ENCODE data around the gene PAPSS1. TPM values are rescaled to one million over a fixed set of nuclear protein-coding genes. Genes with fewer than 3 reads are reported as not detected.
A peak's percentile ranks its signal among the peaks of the same experiment; 100 is the strongest.

The PAPSS1 gene
- total and polyA plus RNA-seq, 2 of the 8 experiments (the other 6 are each of a cell fraction or from before 2014, with no cell fraction given) = 79.2 to 98.5 TPM

GRCh38 chr4:107575243-107575642 lies 144.8 kb downstream of the PAPSS1 start:
- whole genome bisulfite sequencing, 2 experiments (ENCODE audit: extremely low coverage in 1 of 2, insufficient coverage in 1 of 2, insufficient read length in 1 of 2, insufficient replicate concordance in 2 of 2, low coverage in 1 of 2, low lambda C conversion rate in 2 of 2, missing lambda C conversion rate in 1 of 2) = 89% methylated on average over 10 of the region's 10 CpGs; no CpG with 5 or more reads in 1 of the 2 experiments

More at GRCh38 chr4:107575243-107575642, 144.8 kb downstream of the PAPSS1 start:
- no peak overlapping the region for H2BK5ac ChIP-seq (ENCODE audit: low read depth, low read length)
- no peak overlapping the region for H2BK12ac ChIP-seq (ENCODE audit: low read depth, low read length)
- no peak overlapping the region for H3K56ac ChIP-seq (replicated peaks; ENCODE audit: insufficient read length, low read depth, low read length)
- FAIRE-seq = no peak
- H3K18ac ChIP-seq (ENCODE audit: extremely low read depth, low read length) = no peak overlapping the region
- H3K4ac ChIP-seq (replicated peaks; ENCODE audit: insufficient read length, low read depth, low read length) = no peak overlapping the region
- POLR2A ChIA-PET (ENCODE audit: partially characterized antibody) = interaction anchor here (0.7 kb wide), 1 partner anchor 86 kb away, joined by 3 read pairs; no protein-coding TSS in a partner anchor
- H3K14ac ChIP-seq (ENCODE audit: insufficient read length) = no peak overlapping the region
- H3K27me3 ChIP-seq (replicated peaks in 1 of 4; ENCODE audit: control insufficient read depth in 3 of 4, extremely low read depth in 1 of 4, insufficient read depth in 3 of 4, low read length in 3 of 4) = no peaks in the 10 kb centered on the region
- no peaks in the 10 kb centered on the region for H3K79me1 ChIP-seq (ENCODE audit: low read depth, low read length)
- H3K79me2 ChIP-seq (ENCODE audit: control insufficient read depth in 1 of 2, insufficient read depth in 2 of 2, low read length in 2 of 2) = no peaks in the 10 kb centered on the region
- H2BK20ac ChIP-seq (ENCODE audit: low read length) = no peak overlapping the region
- H3K36me3 ChIP-seq (ENCODE audit: control insufficient read depth in 2 of 4, insufficient read depth in 4 of 4, low read length in 3 of 4) = no peaks in the 10 kb centered on the region; a peak in 1 of 8 replicates
- no peak overlapping the region for H2BK15ac ChIP-seq (ENCODE audit: low read length)
- no peak for DNase-seq (ENCODE audit: low read depth in 1 of 2, low spot score in 2 of 2)
- no peaks in the 10 kb centered on the region for H3K4me1 ChIP-seq (replicated peaks in 1 of 4; ENCODE audit: control insufficient read depth in 3 of 4, insufficient read depth in 4 of 4, low read length in 3 of 4)
- no peak overlapping the region for H4K8ac ChIP-seq (ENCODE audit: extremely low read depth, insufficient read depth, low read length)
- H4K20me1 ChIP-seq (replicated peaks in 1 of 2; ENCODE audit: control insufficient read depth in 1 of 2, insufficient read depth in 2 of 2, low read length in 2 of 2) = no peaks in the 10 kb centered on the region
- H3K9ac ChIP-seq (replicated peaks in 1 of 4; ENCODE audit: extremely low read depth in 1 of 4, low read depth in 3 of 4, low read length in 3 of 4) = no peak overlapping the region
- no peak overlapping the region for H4K5ac ChIP-seq (ENCODE audit: insufficient read length, low read depth, low read length)
- TF ChIP-seq YY1 (IDR thresholded peaks at IDR 0.05; ENCODE audit: low read depth, low read length) = no peak
- TF ChIP-seq ASH2L (IDR thresholded peaks at IDR 0.05; ENCODE audit: low read length) = no peak
- TF ChIP-seq RXRA (IDR thresholded peaks at IDR 0.05; ENCODE audit: insufficient read depth, low read depth, low read length) = no peak
- peak; percentile 36; the same call in 1 of the 2 replicates for TF ChIP-seq MAX (IDR thresholded peaks at IDR 0.05)
- TF ChIP-seq E2F6 (IDR thresholded peaks at IDR 0.05) = peak; percentile 47; the same call in 1 of the 2 replicates
- TF ChIP-seq SIN3A (conservative IDR thresholded peaks at IDR 0.05 in 1 of 2, IDR thresholded peaks at IDR 0.05 in 1 of 2; ENCODE audit: low read depth in 1 of 2, low read length in 2 of 2) = no peak
- no peak for TF ChIP-seq SP1 (IDR thresholded peaks at IDR 0.05; ENCODE audit: low read depth, low read length)
- TF ChIP-seq BCL11A (IDR thresholded peaks at IDR 0.05; ENCODE audit: low read depth in 2 of 2, low read length in 2 of 2) = no peak
- no peak for TF ChIP-seq TBP (IDR thresholded peaks at IDR 0.05; ENCODE audit: low read depth, low read length)
- TF ChIP-seq POLR2AphosphoS5 (IDR thresholded peaks at IDR 0.05; ENCODE audit: low read depth, low read length) = no peak
- TF ChIP-seq RAD21 (IDR thresholded peaks at IDR 0.05 in 1 of 2, conservative IDR thresholded peaks at IDR 0.05 in 1 of 2; ENCODE audit: low read depth in 2 of 2, low read length in 2 of 2) = peak in 1 of 2 experiments; percentile 5; a peak in 1 of 4 replicates
- no peak for TF ChIP-seq KDM4A (IDR thresholded peaks at IDR 0.05; ENCODE audit: low read depth, low read length, severe bottlenecking)
- H3K23ac ChIP-seq (ENCODE audit: insufficient read length) = no peak overlapping the region
- H4K91ac ChIP-seq (replicated peaks; ENCODE audit: insufficient read length, low read length) = no peak overlapping the region
- no peak overlapping the region for H2BK120ac ChIP-seq (replicated peaks; ENCODE audit: low read depth, low read length)
- no peak overlapping the region for H3K4me2 ChIP-seq (ENCODE audit: insufficient read depth in 1 of 2, low read depth in 2 of 2, low read length in 2 of 2)
- no peak overlapping the region for H2AK5ac ChIP-seq (ENCODE audit: low read depth, low read length)
- H3K27ac ChIP-seq (ENCODE audit: low read depth, low read length) = no peak overlapping the region
- H3K23me2 ChIP-seq (ENCODE audit: low read depth, low read length) = no peaks in the 10 kb centered on the region
- CTCF ChIA-PET (ENCODE audit: partially characterized antibody) = interaction anchor here (0.8 to 1.0 kb wide), 3 partner anchors 10 to 540 kb away, joined by 3 to 4 read pairs (median 3); no protein-coding TSS in a partner anchor
- H3K4me3 ChIP-seq (ENCODE audit: extremely low read depth in 1 of 4, insufficient read depth in 2 of 4, low read depth in 3 of 4, low read length in 4 of 4) = no peak overlapping the region
- H3K9me3 ChIP-seq (ENCODE audit: insufficient read depth in 2 of 2, low read depth in 1 of 2, low read length in 1 of 2) = no peaks in the 10 kb centered on the region
- H2AFZ ChIP-seq (ENCODE audit: low read length) = no peak overlapping the region

Measured in H1 (cell line).